IgD-negative memory B cell (primary cell): Measurements from ENCODE around the gene LRRC37B. TPM values are rescaled to one million over a fixed set of nuclear protein-coding genes. Genes with fewer than 3 reads are reported as not detected.
"Not testable (repeated sequence)": the region's sequence is repeated elsewhere in the genome, so short reads cannot be mapped to it uniquely, and the experiment has no call there.

Source experiments
- H3K27ac Mint-ChIP-seq, 3 donors: one replicate each; pipeline ENCODE4 v1.8.0; 2020 to 2022; ENCODE audit warnings: mild to moderate bottlenecking in 3 of 3, mixed read lengths in 3 of 3, moderate library complexity in 1 of 3
- H3K27me3 Mint-ChIP-seq: one replicate; pipeline ENCODE4 v1.8.0; 2021; ENCODE audit warnings: mixed read lengths
- H3K36me3 Mint-ChIP-seq: one replicate; pipeline ENCODE4 v1.8.0; 2020; ENCODE audit warnings: mild to moderate bottlenecking, mixed read lengths
- H3K4me1 Mint-ChIP-seq, 3 donors: one replicate each; pipeline ENCODE4 v1.8.0; 2020 to 2022; ENCODE audit warnings: mixed read lengths in 3 of 3, mild to moderate bottlenecking in 1 of 3
- H3K4me3 Mint-ChIP-seq, 4 donors: one replicate each; pipeline ENCODE4 v1.8.0; 2020 to 2022; ENCODE audit warnings: mild to moderate bottlenecking in 4 of 4, mixed read lengths in 4 of 4, moderate library complexity in 3 of 4
- H3K9me3 Mint-ChIP-seq, 3 donors: one replicate each; pipeline ENCODE4 v1.8.0; 2020 to 2021; ENCODE audit warnings: mixed read lengths in 3 of 3, mild to moderate bottlenecking in 1 of 3
- polyA plus RNA-seq: library from polyadenylated mRNA; unstranded; fragments of 300-500 nt; fragmentation: Illumina TruSeq; gene quantifications from one replicate; pipeline ENCODE4 v1.2.3, GENCODE V29; 2021

LRRC37B gene
- polyA plus RNA-seq: 3.9 TPM

GRCh38 chr17:32006957-32007462 lies at the start of gene LRRC37B:
Gene LRRC37B (plus strand): TSS chr17:32007383. CDS start chr17:32021393, 14,010 bp downstream.
- Mint-ChIP-seq H3K27me3 (no peaks in the 10 kb centered on the region), H3K4me3 (peak within 1 kb of the TSS; percentile 90 to 97 (median 95)), H3K36me3 (peaks cover 1% of the 10 kb centered on the region), H3K27ac (peak within 1 kb of the TSS; percentile 83 to 86 (median 85)), H3K9me3 (no peaks in the 10 kb centered on the region), H3K4me1 (peaks cover 25 to 31% (median 28%) of the 10 kb centered on the region in 3 donors)

DNA sequence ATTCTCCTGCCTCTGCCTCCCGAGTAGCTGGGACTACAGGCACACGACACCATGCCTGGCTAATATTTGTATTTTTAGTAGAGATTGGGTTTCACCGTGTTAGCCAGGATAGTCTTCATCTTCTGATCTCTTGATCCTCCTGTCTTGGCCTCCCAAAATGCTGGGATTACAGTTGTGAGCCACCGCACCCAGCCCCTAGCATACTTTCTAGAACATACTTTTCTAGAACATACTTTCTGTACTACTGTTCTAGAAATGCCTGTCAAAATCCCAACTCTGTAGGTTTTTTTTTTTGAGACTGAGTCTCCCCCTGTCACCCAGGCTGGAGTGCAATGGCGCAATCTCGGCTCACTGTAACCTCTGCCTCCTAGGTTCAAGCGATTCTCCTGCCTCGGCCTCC lies 43.1 kb upstream of the LRRC37B start:
- not testable (repeated sequence) for H3K4me1 Mint-ChIP-seq, H3K9me3 Mint-ChIP-seq, H3K27me3 Mint-ChIP-seq, H3K27ac Mint-ChIP-seq, H3K4me3 Mint-ChIP-seq, H3K36me3 Mint-ChIP-seq

GRCh38 chr17:31967648-31968047 lies 39.5 kb upstream of the LRRC37B start:
- Mint-ChIP-seq H3K27ac (peak overlapping the region in 1 of 3 donors; percentile 88), H3K36me3 (peaks cover 3% of the 10 kb centered on the region), H3K4me1 (no peaks in the 10 kb centered on the region), H3K4me3 (no peak overlapping the region), H3K9me3 (no peaks in the 10 kb centered on the region), H3K27me3 (no peaks in the 10 kb centered on the region)

- H3K9me3 Mint-ChIP-seq, H3K27ac Mint-ChIP-seq, H3K36me3 Mint-ChIP-seq, H3K27me3 Mint-ChIP-seq, H3K4me3 Mint-ChIP-seq, H3K4me1 Mint-ChIP-seq: not testable (repeated sequence)
Measured at GRCh38 chr17:31970416-31970815, 36.8 kb upstream of the LRRC37B start.

DNA sequence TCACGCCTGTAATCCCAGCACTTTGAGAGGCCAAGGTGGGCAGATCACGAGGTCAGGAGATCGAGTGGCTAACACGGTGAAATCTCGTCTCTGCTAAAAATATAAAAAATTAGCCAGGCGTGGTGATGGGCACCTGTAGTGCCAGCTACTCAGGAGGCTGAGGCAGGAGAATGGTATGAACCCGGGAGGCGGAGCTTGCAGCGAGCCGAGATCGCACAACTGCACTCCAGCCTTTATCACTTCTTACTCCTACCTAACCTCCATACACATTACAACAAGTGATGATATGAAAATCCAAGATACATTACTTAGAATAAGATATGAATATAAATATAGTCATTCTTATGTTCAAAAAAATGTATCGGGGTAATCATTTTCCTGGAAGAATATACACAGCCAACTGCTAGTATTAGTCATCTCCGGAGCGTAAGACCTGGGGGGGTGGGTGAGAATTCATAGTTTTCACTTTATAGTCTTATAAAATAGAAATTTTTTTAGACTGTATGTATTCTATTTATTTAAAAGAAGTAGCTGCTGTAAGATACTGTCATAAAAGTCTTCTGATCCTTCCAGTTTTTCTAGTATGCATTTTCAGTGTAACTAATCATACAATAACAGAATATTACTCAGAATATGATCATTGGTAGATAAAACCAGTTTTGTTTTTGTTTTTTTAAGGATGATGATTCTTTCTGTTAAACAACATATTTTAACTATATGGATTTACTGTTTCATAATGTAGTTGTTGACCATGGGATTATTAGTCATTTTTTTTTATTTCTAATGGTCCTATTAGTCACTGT lies 32.7 kb upstream of the LRRC37B start:
- H3K4me3 Mint-ChIP-seq, H3K27ac Mint-ChIP-seq, H3K4me1 Mint-ChIP-seq, H3K27me3 Mint-ChIP-seq, H3K9me3 Mint-ChIP-seq, H3K36me3 Mint-ChIP-seq: not testable (repeated sequence)

DNA sequence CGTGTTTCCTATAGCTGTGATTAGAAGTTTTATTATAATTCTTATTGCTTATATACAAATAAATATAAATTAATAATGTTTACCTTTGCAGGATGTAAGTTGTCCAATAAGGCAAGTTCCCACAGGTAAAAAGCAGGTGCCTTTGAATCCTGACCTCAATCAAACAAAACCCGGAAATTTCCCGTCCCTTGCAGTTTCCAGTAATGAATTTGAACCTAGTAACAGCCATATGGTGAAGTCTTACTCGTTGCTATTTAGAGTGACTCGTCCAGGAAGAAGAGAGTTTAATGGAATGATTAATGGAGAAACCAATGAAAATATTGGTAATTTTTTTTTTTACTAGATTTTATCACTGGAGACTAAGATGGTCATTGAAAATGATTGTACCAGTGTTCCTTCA lies 31.8 kb upstream of the LRRC37B start:
- not testable (repeated sequence) for H3K9me3 Mint-ChIP-seq, H3K27ac Mint-ChIP-seq, H3K4me3 Mint-ChIP-seq, H3K27me3 Mint-ChIP-seq, H3K36me3 Mint-ChIP-seq, H3K4me1 Mint-ChIP-seq

DNA sequence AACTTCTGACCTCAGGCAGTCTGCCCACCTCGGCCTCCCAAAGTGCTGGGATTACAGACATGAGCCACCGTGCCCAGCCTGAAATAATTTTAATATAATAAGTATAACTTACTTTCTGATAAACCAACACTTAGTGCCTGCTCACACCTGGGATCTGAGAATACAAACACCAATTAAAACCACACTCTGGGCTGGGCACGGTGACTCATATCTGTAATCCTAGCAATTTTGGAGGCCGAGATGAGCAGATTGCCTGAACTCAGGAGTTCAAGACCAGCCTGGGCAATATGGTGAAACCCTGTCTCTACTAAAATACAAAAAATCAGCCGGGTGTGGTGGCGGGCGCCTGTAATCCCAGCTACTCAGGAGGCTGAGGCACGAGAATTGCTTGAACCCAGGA lies 15.4 kb upstream of the LRRC37B start:
- not testable (repeated sequence) for H3K27me3 Mint-ChIP-seq, H3K4me1 Mint-ChIP-seq, H3K9me3 Mint-ChIP-seq, H3K36me3 Mint-ChIP-seq, H3K4me3 Mint-ChIP-seq, H3K27ac Mint-ChIP-seq

DNA sequence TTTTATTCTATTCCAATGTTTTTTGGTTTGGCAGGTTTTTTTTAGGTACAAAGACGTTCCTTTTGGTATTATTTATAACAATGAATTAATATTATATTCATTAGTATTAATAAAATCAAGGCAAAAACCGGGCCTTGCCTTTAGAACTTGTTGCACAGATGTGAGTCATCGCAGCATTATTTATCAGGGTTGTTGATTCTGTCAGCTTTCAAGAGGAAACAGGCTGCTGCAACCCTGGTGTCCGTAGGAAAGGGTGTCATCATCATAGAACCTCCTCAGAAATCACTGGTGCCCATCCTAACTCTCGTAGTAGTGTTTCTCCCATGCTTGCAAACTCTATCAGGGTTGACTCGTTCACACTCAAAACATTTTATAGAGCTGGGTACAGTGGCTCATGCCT lies 10.2 kb upstream of the LRRC37B start:
- peaks cover 2% of the 10 kb centered on the region for H3K36me3 Mint-ChIP-seq
- no peaks in the 10 kb centered on the region for H3K27me3 Mint-ChIP-seq
- H3K9me3 Mint-ChIP-seq: no peaks in the 10 kb centered on the region
- H3K27ac Mint-ChIP-seq: no peak overlapping the region
- no peaks in the 10 kb centered on the region for H3K4me1 Mint-ChIP-seq
- no peak overlapping the region for H3K4me3 Mint-ChIP-seq

GRCh38 chr17:32007463-32008298 lies 498 bp downstream of the LRRC37B start:
- peaks cover 25 to 31% (median 28%) of the 10 kb centered on the region in 3 donors for H3K4me1 Mint-ChIP-seq
- H3K9me3 Mint-ChIP-seq: no peaks in the 10 kb centered on the region
- peaks cover 1% of the 10 kb centered on the region for H3K36me3 Mint-ChIP-seq
- no peaks in the 10 kb centered on the region for H3K27me3 Mint-ChIP-seq
- H3K27ac Mint-ChIP-seq: peak overlapping the region; percentile 83 to 86 (median 85)
- peak overlapping the region; percentile 90 to 97 (median 95) for H3K4me3 Mint-ChIP-seq

- H3K4me3 Mint-ChIP-seq: peak overlapping the region; percentile 90 to 97 (median 92)
Measured at GRCh38 chr17:32009262-32009542, 2.0 kb downstream of the LRRC37B start.

DNA sequence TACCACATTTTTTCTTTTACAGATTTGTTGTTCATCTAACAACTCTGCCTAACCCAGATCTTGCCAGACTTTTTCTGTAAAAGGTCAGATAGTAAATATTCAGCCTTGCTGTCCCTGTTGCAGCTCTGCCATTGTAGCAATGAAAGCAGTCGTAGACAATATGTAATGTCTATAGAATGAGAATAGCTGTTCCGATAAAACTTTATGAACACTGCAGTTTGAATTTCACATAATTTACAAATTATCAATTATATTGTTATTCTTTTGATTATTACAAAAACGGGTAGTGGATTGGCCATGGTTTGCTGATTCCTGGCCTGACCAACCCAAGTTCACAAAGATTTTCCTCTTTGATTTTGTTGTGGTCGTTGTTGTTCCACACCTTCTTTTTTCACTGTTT lies 2.9 kb downstream of the LRRC37B start:
- Mint-ChIP-seq H3K36me3 (no peaks in the 10 kb centered on the region), H3K9me3 (no peaks in the 10 kb centered on the region), H3K4me1 (peaks cover 18 to 23% (median 21%) of the 10 kb centered on the region in 3 donors), H3K27ac (no peak overlapping the region), H3K4me3 (peak overlapping the region in 1 of 4 donors; percentile 95), H3K27me3 (no peaks in the 10 kb centered on the region)

More at GRCh38 chr17:32009262-32009542, 2.0 kb downstream of the LRRC37B start:
- no peaks in the 10 kb centered on the region for H3K9me3 Mint-ChIP-seq
- peaks cover 21 to 23% (median 23%) of the 10 kb centered on the region in 3 donors for H3K4me1 Mint-ChIP-seq
- peak overlapping the region in 2 of 3 donors; percentile 83 to 89 for H3K27ac Mint-ChIP-seq
- H3K36me3 Mint-ChIP-seq: no peaks in the 10 kb centered on the region
- no peaks in the 10 kb centered on the region for H3K27me3 Mint-ChIP-seq

- H3K4me3 Mint-ChIP-seq: no peak overlapping the region
- peaks cover 3 to 13% (median 6%) of the 10 kb centered on the region in 3 donors for H3K4me1 Mint-ChIP-seq
- peaks cover 2% of the 10 kb centered on the region for H3K36me3 Mint-ChIP-seq
- no peak overlapping the region for H3K27ac Mint-ChIP-seq
- no peaks in the 10 kb centered on the region for H3K27me3 Mint-ChIP-seq
- no peaks in the 10 kb centered on the region for H3K9me3 Mint-ChIP-seq
Measured at GRCh38 chr17:32015245-32016013, 8.2 kb downstream of the LRRC37B start.

DNA sequence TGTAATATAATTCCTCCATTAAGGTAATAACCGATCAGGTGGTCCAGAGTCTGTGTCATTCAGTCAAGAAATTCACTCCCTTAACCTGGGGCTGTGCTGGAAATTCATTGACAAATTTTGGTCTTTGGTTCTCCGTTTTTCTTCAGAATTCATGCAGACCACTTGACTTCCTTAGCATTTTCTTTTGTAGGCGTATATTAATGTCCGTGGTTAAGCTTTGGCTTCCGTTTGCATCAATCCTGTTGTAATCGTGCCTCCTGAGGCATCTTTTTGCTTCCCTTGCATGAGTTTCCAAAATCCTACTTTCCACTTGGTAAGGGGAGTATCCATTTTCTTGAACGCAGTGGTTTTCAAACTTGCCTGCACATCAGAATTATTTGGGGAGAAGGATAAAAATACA lies 9.0 kb downstream of the LRRC37B start:
- Mint-ChIP-seq H3K4me3 (no peak overlapping the region), H3K27me3 (no peaks in the 10 kb centered on the region), H3K27ac (peak overlapping the region in 1 of 3 donors; percentile 78), H3K9me3 (no peaks in the 10 kb centered on the region), H3K36me3 (peaks cover 2% of the 10 kb centered on the region), H3K4me1 (peaks cover 0 to 11% (median 6%) of the 10 kb centered on the region in 3 donors)

DNA sequence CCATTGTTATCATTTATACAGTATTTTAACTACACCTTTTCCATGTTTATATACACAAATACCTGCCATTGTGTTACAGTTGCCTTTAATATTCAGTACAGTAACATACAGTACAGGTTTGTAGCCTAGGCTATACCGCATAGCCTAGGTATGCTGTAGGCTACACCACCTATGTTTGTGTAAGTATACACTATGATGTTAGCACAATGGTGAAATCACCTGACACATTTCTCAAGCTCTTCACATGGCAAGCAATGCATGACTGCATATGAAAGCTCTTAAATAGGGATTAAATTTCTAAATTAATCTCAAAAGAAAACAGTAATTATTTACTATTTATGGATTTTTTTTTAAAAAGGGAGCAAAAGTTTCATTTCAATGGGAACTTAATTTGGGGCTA lies 12.0 kb downstream of the LRRC37B start:
- Mint-ChIP-seq H3K4me3 (no peak overlapping the region), H3K27ac (peak overlapping the region in 1 of 3 donors; percentile 14), H3K9me3 (no peaks in the 10 kb centered on the region), H3K36me3 (peaks cover 3% of the 10 kb centered on the region), H3K27me3 (no peaks in the 10 kb centered on the region), H3K4me1 (peaks cover 0 to 7% (median 6%) of the 10 kb centered on the region in 3 donors)
